Measurements from ENCODE around the gene ARPP21.

ARPP21 gene

DNA sequence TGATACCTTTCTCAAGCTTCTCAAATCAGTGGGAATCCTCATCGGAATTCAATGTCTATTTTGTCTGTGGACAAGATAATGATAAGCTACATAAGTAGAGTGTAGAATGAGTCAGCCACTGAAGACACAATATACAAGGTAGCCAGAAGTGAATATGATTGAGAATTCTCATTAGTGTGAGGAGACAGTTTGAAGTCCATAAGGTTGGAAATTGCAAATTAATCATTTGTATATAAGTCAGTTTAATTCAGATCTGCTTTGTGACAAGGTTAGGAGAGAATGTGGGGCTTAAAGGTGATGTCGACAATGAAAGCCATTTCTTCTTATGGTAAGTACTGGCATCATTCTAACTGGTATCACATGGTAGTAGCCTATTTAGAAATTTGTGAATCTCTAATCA lies 4.2 kb downstream of the ARPP21 start:
- DNase-seq: no peak

DNA sequence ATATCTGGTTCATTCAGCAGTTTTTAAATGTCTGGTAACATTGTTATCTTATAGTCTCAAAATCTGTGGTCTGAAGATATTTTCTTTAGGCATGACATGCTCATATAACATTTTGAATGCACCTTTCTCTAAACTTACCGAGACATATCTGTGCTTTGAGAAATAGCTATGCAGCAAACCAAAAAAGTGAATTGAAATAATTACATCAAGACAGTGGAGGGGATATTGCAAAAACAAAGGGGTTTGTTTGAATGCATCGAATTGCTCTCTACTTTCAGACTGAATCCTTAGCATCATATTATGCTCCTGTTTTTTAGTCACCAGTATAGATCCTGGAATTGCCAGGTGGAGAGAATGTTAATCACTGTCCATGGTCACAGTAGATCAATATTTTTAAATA lies 5.1 kb downstream of the ARPP21 start:
- no peak for DNase-seq

DNA sequence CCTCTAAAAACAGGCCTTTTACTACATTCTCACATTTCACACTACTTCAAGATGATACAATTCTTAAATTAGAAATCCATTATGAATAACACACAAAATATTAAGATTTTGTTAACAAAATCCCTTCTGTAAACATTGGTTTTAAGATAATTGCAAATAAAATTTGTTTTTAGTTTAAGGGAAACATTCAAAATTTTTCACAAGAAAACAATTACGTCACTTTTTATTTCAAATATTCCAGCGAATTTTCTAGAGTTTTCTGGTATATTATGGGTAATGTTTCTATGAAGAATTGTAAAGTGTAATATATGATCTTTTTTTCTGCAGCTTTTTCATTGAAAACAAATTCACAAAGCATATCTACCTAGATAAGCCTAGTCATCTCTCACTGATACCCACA lies 5.9 kb downstream of the ARPP21 start:
- no peak for DNase-seq

DNA sequence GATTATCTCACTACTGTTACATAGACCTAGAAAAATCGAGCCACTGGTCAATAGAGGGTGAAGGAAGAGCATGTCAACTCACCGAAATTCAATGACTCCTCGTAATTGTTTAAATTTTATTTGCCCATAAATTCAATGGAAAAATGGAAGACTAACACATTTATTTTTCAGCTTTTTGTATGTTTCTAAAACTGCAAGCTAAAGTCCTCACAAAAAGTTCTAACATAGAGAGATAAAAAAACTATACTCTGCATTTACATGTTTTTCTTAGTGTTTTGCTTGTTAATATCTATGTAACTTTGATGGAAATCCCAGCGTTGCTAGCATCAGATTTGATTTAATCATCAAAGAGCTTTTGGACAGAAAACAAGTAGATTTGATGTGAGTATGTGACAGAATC lies 6.8 kb downstream of the ARPP21 start:
- DNase-seq: no peak

DNA sequence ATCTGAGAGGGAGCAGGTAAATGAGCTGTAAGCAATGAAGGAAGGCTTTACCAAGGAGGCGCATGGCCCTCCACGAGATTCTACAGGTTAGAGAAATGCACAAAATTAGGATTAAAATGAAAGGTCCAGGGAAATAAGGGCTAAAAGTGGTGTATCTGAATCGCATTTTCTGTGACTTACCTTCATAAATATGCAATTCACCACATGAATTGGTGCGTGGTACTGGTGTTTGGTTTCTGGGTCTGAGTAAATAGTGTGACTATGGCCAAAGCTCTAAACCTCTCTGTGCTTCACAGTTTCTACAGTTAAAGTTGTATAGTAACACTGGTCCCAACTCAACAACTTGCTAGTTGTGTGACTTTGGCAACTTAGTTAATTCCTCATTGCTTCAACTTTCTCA lies 8.1 kb downstream of the ARPP21 start:
- no peak for DNase-seq

DNA sequence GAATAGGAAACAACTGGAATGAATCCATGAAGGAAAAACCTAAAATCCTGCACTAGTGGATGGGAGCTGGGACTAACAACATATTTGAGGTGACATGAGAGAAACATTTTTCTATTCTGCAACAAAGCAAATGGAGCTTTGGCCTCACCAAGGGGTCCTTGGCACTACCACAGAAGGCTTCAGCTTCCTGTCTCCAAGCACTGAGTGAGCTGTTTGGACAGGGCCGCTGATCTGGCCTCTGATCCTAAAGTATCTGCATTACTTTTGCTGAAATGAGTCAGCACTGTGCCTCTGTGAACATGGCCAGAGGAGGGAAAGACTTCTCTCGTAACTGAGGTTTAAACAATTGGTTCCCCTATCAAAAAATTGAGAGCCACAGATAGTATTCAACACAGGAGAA lies 9.0 kb downstream of the ARPP21 start:
- DNase-seq: no peak

DNA sequence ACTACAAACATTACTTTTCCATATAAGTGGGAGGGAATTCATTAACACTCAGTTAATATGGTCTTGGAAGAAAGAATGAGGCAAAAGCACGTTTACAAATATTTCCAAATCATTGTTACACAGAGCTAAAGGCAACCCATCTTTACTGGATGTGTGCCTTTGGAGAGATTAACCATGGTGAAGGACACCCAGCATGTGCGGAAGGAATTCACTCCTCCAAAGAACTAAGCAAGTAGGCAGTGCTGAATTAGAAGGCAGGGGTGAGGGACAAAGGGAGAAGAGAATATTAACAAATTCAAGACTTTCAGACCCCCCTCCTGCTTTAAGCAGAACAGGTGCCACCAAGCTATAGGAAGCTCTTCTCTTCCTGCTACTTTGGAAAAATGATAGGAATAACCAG lies 10.1 kb downstream of the ARPP21 start:
- DNase-seq: no peak

DNA sequence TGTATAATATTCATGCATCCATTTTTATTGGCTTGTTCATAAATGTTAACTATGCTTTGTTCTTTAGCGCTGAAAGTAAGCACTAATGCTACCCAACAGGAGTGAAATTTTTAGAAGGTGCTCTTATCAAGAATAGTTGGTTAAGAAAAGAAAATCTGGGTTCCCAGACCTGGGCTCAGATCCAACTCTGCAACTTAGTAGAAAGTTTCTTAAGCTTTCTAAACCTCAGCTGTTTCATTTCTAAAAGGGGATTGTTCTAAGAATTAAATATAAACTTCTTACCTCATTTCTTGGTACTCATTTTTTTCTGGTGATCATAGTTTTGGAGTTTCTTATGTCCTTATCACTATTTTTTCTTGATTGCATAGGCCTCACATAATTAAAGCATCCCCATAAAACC lies 12.1 kb downstream of the ARPP21 start:
- no peak for DNase-seq

DNA sequence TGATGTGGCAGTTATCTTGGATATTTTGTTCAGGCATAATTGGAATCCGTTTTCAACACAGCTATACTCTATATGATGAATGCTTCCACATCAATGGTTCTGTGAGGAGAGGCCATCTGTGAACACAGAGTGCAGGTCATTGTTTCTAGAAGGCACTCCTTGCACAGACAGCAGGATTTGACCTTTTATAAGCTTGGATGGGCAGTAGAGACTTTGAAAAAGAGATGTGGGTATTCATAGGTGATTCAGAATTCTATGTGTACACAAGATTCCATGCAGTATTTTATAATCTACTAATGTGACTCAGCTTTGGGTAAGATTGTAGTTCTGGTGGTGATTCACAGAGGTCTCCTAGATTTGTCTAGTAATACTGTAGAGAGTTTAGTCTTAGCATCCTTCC lies 12.5 kb downstream of the ARPP21 start:
- DNase-seq: no peak

DNA sequence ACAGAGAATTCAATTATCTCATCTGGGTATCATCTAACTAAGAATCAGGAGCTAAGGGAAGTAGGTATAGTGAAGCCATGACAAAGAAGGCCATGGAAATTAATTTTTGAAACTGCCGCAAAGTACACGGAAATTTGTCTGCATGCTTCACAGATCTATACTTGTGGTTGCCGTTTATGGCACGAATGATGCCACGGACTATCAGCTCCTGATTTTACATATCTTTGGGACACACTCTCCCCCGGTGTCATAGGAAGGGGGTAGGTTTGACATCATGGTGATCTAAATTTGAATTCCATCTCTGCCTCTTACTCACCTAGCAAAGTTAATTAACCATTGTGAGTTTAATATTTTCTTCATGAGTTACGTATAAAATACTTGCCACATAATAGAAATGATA lies 14.0 kb downstream of the ARPP21 start:
- DNase-seq: no peak

DNA sequence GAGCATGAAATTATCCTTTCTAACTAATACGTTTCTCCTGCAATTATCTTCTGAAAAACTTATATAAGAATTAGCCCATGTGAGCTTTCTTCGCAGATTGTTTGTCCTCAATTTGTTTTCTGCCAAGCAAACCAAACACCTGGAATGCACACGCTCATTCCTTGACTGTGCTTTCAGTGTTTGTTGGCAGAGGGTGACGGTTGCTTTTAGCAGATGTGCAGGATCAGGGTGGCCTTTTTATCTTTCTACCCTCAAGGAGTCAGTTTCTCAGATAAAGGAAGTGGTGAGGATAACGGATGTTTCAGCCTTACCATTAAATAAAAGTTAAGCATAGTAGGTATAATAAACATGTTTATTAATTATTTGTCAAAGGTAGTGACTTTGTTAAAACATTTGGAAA lies 15.2 kb downstream of the ARPP21 start:
- no peak for DNase-seq

DNA sequence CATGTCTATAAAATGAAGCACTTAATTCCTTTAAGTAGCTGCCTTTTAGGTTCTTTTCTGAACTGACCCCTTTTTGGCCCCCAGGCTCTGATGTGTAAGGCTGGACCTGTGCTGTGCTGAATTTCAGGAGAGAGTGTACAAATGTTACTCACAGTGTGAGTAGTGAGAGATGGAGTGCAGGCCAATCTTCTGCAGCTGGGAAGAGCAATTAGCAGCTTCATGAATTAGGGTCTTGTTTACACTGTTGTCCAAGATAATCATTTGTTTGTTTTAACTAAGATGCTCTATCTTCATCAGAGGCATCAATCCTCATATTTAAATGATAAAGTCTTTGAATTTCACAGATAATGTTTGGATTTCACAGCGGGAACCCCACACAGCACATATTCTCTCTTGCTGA lies 19.4 kb downstream of the ARPP21 start:
- no peak for DNase-seq

DNA sequence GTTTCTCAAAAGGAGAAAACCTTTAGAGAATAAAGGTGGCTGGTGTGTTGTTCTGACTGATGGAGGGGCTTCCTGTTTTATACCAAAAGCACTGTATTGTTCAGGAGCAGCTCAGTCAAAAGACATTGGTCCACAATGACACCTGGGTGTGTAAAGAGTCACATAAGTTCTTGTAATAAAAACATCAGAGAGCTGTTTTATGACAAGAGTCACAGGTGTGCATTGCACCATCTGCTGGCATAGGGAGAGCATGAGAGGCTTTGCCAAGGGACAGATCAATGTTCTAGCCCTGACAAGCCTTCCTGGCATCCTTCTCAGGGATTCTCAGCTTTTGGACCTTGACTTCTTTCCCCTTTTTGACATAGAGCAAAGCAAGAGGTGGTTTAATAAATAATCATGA lies 20.4 kb downstream of the ARPP21 start:
- no peak for DNase-seq

DNA sequence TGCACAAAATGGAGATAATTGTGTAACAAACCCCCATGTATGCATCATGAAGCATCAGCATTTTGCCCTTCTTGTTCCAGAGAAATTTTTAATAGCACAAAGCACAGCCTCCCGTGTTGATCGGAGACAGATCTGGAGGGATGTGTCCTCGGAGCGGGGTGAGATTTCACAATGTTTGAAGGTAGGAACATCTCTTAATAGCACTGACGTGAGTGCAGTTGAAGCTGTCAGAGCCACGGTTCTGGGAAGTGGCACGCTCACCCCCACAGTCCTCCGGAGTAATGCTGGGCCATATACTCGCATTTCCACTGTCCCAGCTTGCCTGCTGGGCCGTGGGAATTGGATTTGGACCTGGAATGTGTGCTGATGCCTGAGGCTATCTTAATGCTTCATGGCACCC lies 24.1 kb downstream of the ARPP21 start:
- no peak for DNase-seq

DNA sequence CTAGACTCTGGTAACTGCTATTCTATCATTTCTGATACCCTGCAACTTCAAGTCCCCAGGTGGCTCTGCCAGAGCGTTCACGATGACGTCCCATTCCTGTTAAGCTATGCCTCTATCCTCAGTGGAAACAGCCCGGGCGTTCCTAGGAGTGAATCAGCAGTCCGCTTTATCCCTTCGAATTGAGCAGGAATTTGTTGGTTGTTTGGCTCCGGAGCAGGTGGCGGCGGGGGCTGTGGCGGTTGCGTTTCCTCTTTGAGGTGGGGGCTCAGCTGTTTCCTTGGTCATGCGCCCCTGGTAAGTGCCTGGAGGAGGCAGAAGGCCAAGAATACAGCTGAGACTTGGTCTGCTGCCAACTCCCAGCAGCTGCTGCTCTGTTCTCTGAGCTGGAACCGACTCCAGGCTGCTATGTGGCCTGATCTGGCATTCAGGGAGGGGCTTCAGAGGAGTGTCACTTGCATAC lies 25.2 kb downstream of the ARPP21 start:
- DNase-seq: peak in 1 of 2 experiments; percentile 40

DNA sequence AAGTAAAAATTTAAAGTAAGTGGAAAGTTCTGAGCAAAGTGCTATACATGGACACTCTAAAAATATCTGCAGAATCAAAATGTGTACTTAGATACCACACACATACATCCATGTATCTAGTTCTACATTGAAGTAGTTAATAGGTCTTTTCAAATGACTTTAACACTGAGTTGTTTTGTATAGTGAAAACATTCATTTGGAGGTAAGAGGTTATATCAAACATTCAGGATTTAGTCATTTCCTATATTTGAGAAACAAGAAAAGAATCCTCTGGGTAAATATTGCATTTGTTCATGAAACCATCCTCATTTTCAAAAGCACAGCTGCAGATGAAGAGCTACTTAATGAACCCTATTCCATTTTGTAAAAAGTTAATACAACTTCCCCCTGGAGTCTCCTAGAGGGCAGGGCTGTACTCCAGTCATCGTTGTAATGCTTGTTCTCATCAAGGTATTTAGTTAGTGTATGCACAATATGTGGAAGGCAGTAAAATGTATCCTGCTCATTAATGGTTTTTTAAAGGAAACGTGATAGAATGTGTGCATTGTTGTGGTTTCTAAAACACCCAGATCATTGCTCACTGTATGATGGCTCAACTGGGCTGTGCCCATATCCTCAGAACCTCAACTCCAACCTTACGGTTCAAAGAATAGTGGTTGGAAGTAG lies 26.2 kb downstream of the ARPP21 start:
- no peak for DNase-seq

DNA sequence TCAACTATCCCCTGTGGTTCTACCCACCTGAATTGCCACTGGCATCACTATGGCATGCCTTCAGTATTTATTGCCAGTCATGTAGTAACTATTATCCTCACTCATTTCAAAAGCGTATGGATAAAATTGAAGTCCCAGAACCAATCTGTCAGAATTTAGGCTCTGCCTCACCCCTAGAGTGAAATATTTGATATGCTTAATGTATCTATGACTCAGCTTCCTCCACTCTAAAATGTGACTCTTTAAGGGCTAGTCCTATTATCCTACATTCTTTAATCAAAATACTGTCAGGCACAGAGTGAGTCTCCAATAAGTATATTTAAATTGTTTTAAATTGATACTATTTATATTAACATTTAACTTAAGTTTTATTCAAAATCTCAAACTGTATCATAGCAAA lies 27.6 kb downstream of the ARPP21 start:
- no peak for DNase-seq

DNA sequence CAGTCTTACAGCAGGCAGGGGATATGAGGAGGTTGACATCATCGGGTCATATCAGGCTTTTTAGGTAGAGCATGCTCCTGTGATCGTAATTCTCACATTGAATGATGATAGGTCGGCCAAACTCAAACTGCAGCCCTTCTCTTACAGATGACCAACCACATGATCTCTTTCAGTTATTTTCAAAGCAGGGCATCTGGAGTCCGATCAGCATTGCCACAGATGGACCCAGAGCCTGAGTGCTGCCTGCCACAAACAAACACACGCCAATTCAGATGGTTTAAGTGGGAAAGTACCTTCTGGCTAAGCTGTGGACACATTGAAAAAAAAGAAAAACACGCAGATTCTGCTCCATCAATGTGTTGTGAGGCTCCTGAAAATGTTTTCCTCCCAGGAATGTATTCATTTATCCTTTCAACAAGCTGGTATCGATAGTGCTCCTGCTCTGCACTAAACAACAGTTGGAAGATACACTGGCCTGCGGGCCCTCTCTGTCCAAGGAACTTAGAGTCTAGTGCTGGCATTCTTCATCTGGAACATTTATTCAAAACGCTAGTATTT lies 31.2 kb downstream of the ARPP21 start:
- peak; percentile 24 to 67 for DNase-seq

DNA sequence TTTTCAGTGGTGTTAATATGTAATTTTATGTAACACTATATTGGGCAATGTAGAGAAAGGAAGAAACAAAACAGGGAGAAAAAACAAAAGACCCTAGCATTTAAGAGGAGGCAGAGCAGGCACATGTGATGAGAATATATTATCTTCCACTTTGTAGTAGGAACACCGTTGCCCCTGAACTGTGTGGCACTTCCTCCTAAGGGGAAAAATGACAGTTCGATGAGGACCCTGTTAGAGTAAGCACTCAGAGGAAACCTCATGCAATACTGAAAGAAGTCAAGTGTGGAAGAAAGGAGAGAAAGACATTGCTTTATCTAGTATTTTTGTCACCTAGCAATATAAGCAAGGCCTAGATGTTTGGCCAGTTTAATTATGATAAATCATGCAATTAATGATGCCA lies 32.2 kb downstream of the ARPP21 start:
- DNase-seq: no peak

DNA sequence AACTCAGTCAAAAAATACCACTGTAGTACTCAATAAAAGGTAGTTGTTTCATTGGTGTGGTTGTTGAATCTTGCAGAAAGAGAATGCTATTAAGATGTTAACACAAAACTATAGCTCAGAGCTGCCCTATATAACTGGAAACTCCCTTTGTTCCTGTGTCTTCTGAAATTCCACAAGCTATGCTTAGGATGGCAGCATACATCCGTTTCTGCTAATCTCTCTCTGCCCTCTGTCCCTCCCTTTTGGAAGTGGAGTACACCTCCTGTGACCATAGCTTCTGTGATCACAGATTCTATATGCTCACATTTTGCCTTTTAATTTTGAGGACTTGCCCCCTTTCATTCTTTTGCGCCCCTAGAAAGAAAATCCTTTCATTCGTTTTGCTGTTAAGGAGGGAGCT lies 33.7 kb downstream of the ARPP21 start:
- DNase-seq: peak in 1 of 2 experiments; percentile 32

DNA sequence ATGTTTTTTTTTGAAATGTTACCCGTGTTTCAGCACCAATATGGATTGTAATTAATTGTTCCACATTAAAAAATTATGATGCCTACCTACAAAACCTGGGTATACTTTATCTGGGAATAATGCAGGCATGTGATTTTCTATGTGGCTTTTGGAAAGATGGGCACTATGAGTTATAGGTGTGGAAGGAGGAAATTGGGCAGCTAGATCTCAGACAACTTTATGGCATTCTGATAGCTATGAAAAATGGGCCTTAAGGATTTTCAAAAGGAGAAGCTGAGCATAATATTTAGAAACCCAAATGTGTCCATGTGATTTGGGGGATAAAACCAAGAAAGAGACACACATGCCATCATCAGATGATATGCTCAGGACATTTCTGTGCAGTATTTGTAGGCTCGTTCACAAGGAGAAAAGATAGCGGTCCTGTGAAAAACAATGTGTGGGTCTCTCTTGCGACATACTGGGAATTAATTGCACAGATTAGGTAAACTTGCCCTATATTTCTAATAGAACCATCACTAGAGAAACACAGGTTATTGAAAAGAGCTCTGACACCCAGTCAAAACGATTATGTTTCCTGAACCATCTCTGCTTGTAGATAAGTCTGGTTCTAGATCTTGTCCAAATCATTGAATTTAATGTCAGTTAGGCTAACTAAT lies 35.3 kb downstream of the ARPP21 start:
- DNase-seq: no peak

DNA sequence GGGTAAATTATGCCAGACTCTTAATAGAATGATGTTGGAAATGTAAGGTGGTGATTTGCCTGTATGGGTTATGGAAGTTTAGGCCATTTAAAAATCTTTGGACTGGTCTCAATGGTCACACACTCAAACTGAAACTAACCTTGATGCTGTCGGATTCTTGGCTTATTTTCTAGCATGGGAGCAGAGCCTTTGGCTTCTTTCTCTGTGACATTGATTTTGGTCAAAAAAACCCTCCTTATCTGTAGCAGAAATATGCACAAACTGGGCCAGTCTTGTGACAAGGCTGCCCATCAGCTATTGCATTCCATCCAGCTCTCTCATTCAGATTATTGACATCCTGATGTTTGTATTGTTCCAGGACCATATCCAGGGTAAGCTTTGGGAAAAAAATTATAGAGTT lies 35.9 kb downstream of the ARPP21 start:
- no peak for DNase-seq

DNA sequence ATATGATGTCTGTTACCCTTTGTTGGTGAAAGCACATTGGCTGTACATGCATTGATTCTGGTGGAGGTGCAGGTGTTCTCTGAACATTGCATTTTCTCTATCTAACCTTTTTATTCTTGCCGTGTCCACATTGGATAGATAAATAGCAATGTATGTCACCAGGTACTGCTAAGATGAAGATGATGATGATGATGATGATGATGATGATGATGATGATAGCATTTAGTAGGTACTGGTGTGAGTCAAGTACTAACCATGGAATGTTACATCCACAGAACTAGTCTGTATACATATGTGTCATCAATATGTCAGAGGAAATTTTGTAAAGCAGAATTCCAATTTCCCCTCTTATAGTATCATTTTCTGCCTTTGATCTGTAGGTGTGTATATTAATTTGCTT lies 36.3 kb downstream of the ARPP21 start:
- no peak for DNase-seq

DNA sequence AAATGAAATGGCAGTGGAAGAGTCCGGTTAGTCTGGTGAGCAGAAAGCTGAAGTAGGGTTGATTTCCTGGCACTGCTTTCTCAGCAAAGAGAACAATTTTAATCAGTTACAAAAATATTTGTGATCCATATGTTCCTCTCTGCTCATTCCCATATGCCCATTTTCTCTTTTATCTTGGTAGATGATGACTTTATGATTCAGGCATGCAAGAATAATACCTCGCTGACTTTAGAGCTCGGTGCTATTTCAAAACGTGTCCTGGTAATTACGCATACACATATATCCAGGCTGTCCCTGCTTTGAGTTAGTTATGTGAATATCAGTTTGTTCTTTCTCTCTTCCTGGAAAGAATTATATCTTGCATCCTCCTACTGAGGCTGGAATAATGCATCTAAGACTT lies 38.5 kb downstream of the ARPP21 start:
- no peak for DNase-seq
